Colonic mucosa (tissue), 4 donors: Measurements from ENCODE around the gene UGDH. TPM values are rescaled to one million over a fixed set of nuclear protein-coding genes. Genes with fewer than 3 reads are reported as not detected.
"Not testable (repeated sequence)": the region's sequence is repeated elsewhere in the genome, so short reads cannot be mapped to it uniquely, and the experiment has no call there.

ENCODE experiments used
- DNase-seq: peaks from one replicate; pipeline ENCODE4 v3.0.0-alpha.2; 2020
- H3K27ac ChIP-seq: fragments of 200-600 bp; one replicate; pipeline ENCODE4 v1.8.0; 2021
- H3K27me3 ChIP-seq: fragments of 200-600 bp; one replicate; pipeline ENCODE4 v1.8.0; 2021
- H3K36me3 ChIP-seq: fragments of 200-600 bp; one replicate; pipeline ENCODE4 v1.8.0; 2021
- H3K4me1 ChIP-seq: fragments of 200-600 bp; one replicate; pipeline ENCODE4 v1.8.0; 2021; ENCODE audit warnings: mild to moderate bottlenecking
- H3K4me3 ChIP-seq: fragments of 200-600 bp; one replicate; pipeline ENCODE4 v1.8.0; 2021
- H3K9ac ChIP-seq, 2 donors: one replicate each; pipeline ENCODE4 v1.7.0; 2013; ENCODE audit warnings: control low read depth in 2 of 2, low read depth in 2 of 2, low read length in 2 of 2
- H3K9me3 ChIP-seq: fragments of 200-600 bp; one replicate; pipeline ENCODE4 v1.8.0; 2021
- intact Hi-C: fragments of 100-400 bp; cut with DNase I; formaldehyde crosslinking; loops from one replicate; pipeline ENCODE4 v1.14.1; 2022
- total RNA-seq, 2 donors: library from RNA; stranded (reverse); fragmentation: NEBNext Ultra II Directional in 1 of 2; extraction: Animal tissue kit (Norgen Biotek cat#: 25700) in 1 of 2; gene quantifications; one replicate each; pipeline ENCODE4 v1.2.1, GENCODE V29; 2021
- TF ChIP-seq, protein P1 (sequence below): fragments of 200-600 bp; IDR thresholded peaks from one replicate; pipeline ENCODE4 v1.8.0; 2022; ENCODE audit warnings: antibody characterized with exemption, mild to moderate bottlenecking
- donor health status: healthy.
- donor health status: DM: no; HTN: no; CAD: no.
- donor health status: DM: no; HTN: no; CAD: no.

The UGDH gene
- total RNA-seq, 2 donors from 2014 or later = 265 to 328 TPM

DNA sequence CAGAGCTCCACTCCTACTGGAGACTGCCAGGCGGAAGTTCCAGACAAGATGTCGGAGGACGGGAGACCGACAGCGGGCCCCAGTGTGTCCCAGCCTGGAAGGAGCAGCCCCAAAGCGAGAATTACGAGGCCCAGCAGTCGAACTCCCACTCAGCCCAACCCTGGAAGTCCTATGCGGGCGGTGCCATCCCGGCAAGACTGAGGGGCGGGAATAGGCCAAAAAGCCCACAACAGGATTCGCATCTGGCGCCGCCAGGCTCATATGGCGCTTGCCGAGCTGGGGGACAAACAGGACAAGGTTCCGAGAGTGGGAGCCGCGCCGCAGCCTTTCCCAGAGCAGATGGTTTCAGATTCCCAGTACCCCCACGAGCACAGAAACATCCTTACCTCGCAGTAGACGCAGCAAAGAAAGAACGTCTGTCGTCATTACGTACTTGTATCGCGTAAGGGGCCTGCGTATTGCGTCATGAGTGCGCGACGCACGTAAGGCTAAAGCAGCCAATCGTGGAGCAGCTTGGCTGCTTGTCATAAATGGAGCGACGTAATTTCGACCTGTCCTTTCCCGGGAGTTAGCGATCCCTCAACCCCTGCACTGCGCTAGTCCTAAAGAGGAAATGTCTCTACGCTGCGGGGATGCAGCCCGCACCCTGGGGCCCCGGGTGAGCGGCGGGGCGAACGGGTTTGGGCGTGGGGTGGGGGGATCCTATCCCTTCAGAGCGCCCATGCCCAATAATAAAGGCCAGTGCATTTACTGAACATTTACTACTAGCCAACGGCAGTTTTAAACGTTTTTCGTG lies 68.5 kb downstream of the UGDH start, which contains the start of the genes LIAS and RPL9:
Gene LIAS (plus strand): TSS at position 552 of the 796 bp plus-strand sequence. CDS start 62 bp downstream, at position 614.
Gene RPL9 (minus strand): TSS at position 418 of the 796 bp plus-strand sequence. CDS start 483 bp downstream, outside the sequence.
- peak; percentile 96 for DNase-seq
- Histone ChIP-seq H3K4me3 (peak within 1 kb of the TSS; percentile 84), H3K4me1 (peaks cover 8% of the 10 kb centered on the region), H3K9me3 (no peaks in the 10 kb centered on the region), H3K27ac (peak within 1 kb of the TSS; percentile 96), H3K9ac (peak within 1 kb of the TSS; percentile 84 to 99), H3K36me3 (peaks cover 9% of the 10 kb centered on the region), H3K27me3 (no peaks in the 10 kb centered on the region)
- TF ChIP-seq, protein P1, sequence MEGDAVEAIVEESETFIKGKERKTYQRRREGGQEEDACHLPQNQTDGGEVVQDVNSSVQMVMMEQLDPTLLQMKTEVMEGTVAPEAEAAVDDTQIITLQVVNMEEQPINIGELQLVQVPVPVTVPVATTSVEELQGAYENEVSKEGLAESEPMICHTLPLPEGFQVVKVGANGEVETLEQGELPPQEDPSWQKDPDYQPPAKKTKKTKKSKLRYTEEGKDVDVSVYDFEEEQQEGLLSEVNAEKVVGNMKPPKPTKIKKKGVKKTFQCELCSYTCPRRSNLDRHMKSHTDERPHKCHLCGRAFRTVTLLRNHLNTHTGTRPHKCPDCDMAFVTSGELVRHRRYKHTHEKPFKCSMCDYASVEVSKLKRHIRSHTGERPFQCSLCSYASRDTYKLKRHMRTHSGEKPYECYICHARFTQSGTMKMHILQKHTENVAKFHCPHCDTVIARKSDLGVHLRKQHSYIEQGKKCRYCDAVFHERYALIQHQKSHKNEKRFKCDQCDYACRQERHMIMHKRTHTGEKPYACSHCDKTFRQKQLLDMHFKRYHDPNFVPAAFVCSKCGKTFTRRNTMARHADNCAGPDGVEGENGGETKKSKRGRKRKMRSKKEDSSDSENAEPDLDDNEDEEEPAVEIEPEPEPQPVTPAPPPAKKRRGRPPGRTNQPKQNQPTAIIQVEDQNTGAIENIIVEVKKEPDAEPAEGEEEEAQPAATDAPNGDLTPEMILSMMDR = no peak
- intact Hi-C loops = no loop called here

- peak overlapping the region; percentile 84 for H3K4me3 ChIP-seq
- H3K9me3 ChIP-seq, H3K4me1 ChIP-seq, DNase-seq, H3K27me3 ChIP-seq, intact Hi-C loops: not testable (repeated sequence)
- H3K9ac ChIP-seq = peak overlapping the region; percentile 81 to 99
- peak overlapping the region; percentile 96 for H3K27ac ChIP-seq
- peaks cover 15% of the 10 kb centered on the region for H3K36me3 ChIP-seq
Observed at GRCh38 chr4:39458161-39458504, 69.1 kb downstream of the UGDH start.

DNA sequence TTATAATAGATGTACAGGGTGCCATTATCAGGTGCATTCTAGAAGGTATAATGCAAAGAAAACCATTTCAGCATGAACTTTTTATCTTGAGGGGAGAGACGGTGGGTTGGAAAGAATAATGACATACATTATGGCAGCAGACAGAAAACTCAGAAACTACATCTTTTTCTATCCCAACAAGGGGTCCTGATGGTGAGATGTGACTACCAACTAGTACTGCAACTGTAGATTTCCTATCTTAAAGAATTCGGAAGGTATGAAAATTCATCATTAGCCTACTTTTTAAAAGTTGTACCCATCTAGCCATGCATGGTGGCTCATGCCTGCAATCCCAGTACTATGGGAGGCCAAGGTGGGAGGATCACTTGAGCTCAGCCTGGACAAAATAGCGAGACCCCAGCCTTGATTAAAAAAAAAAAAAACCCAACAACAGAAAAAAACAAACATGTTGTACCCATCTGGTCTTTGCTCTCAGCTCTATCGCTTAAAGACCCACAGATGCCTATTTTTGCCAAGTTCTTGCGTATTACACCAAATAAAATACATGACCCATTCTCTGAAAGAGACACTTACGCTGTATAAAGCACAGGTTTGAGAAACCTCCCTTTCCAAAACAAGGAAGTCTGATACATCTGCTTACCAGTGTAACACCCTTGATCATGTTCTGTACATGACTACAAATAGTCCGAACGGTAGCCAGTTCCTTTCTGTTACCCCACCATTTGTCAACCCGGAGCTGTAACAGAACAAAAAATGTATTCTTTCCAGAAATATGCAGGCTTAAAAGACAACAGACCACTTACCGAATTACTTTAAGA lies 70.1 kb downstream of the UGDH start:
- DNase-seq = no peak
- H3K9me3 ChIP-seq = no peaks in the 10 kb centered on the region
- H3K36me3 ChIP-seq = peaks cover 21% of the 10 kb centered on the region
- TF ChIP-seq, protein P1 = no peak
- H3K27me3 ChIP-seq = no peaks in the 10 kb centered on the region
- peak overlapping the region; percentile 3 to 99 for H3K9ac ChIP-seq
- H3K4me3 ChIP-seq = peak overlapping the region; percentile 84
- H3K4me1 ChIP-seq = peaks cover 8% of the 10 kb centered on the region
- intact Hi-C loops = no loop called here
- peak overlapping the region; percentile 96 for H3K27ac ChIP-seq

- Histone ChIP-seq H3K36me3 (peaks cover 26% of the 10 kb centered on the region), H3K27ac (no peak overlapping the region), H3K9ac (no peak overlapping the region), H3K4me3 (no peak overlapping the region), H3K27me3 (no peaks in the 10 kb centered on the region), H3K4me1 (peaks cover 8% of the 10 kb centered on the region), H3K9me3 (no peaks in the 10 kb centered on the region)
- intact Hi-C loops = no loop called here
- DNase-seq = no peak
- TF ChIP-seq, protein P1 = no peak
Observed at GRCh38 chr4:39455486-39455885, 71.8 kb downstream of the UGDH start.

DNA sequence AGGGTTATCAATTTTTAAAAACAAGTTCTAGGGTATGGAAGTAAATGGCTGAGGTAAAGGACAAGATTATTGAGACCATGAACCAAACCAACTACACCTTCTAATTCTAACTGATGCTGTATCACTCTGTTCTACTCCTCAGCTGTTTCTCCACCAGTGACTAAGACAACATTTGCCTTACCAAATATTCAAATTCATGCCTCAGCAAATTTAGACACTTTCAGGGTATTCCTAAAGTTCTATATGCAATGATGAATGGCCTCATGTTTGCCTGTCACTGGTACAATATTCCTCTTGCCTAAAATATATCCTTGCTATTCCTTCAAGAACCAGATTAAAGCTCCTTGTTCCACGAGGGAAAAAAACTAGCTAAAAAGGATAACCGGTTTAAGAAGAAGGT lies 73.5 kb downstream of the UGDH start:
- Histone ChIP-seq H3K4me3 (no peak overlapping the region), H3K9me3 (no peaks in the 10 kb centered on the region), H3K36me3 (peaks cover 26% of the 10 kb centered on the region), H3K4me1 (peaks cover 8% of the 10 kb centered on the region), H3K9ac (no peak overlapping the region), H3K27ac (no peak overlapping the region), H3K27me3 (no peaks in the 10 kb centered on the region)
- intact Hi-C loops = no loop called here
- TF ChIP-seq, protein P1 = no peak
- no peak for DNase-seq
